GM18502 (cell line): ENCODE results near the gene SLC43A1.

Experiments
- ATAC-seq: cut with Tn5 transposase; IDR thresholded peaks from one replicate; pipeline ENCODE4 v1.9.1; 2021; ENCODE audit warnings: mild to moderate bottlenecking; ENCODE audit not compliant: unreplicated experiment, poor library complexity

Gene SLC43A1

GRCh38 chr11:57499983-57500461, 15.5 kb downstream of the SLC43A1 start:
- ATAC-seq, result no peak

DNA sequence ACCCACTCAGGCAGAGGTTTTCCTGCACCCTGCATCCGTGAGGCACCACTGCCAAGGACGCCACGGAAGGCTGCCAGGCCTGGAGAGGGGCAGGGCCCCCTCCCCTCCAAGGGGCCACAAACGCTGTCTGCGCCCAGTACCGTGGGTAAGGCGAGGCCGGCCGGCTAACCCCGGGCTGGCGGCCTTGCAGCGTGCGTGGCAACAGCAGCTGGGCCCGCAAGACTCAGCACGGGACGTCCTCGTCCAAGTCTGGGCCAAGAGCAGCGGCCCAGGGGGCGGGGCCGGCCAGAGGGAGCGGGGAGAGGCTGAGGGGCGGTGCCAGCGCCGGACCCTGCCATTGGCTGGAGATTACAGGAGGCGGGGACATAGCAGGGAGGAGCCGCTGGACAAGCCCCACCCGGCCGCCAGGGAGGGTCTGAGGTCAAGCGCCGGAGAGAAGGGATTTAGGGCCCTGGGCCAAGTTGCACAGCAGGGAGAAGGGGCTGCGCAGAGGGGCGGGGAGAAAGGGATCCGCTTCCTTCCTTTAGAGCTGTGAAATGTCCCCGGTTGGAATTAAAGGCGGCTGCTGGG, 16.0 kb downstream of the SLC43A1 start:
- peak; percentile 99 for ATAC-seq

- ATAC-seq, result no peak
Measured at GRCh38 chr11:57498540-57498939, 17.0 kb downstream of the SLC43A1 start.

DNA sequence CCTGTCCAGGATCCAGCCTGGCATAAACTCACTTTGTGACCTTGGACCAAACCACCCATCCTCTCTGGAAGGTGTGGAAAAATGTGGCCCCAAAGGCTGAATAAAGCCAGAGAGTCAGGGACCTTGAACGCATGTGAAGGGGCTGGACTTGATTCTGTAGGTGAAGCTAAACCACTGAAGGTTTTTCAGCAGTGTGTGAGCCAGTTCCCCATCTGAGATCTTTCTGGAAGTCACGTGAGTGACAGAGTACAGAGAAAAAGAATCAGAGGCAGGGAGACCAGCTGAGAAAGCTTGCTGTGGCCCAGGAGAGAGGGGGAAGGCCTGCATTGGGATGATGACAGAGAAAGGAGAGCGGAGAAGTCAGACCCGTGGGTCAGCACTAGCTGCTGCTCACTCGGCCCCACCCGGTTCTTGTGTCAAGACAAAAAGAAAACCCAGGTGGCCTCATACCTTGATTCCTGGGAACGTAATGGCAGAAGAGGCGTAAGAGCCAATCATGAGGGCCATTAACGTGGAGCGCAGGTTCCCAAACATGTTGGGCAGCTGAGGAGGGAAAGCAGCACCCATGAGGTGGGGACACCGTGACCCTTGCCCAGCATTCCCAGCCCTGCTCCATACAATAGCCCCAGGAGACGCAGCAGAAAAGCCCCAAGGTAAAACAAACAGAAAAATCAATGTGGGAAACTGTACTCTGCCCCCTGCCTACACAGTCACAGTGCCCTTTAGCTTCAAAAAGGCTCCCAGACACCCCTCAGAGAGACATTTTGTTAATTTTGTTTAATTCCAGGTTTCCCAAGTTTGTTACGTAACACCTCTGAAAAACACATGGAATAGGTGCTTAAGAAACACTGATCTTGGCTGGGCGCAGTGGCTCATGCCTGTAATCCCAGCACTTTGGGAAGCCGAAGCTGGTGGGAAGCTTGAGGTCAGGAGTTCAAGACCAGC, 17.9 kb downstream of the SLC43A1 start:
- no peak for ATAC-seq

DNA sequence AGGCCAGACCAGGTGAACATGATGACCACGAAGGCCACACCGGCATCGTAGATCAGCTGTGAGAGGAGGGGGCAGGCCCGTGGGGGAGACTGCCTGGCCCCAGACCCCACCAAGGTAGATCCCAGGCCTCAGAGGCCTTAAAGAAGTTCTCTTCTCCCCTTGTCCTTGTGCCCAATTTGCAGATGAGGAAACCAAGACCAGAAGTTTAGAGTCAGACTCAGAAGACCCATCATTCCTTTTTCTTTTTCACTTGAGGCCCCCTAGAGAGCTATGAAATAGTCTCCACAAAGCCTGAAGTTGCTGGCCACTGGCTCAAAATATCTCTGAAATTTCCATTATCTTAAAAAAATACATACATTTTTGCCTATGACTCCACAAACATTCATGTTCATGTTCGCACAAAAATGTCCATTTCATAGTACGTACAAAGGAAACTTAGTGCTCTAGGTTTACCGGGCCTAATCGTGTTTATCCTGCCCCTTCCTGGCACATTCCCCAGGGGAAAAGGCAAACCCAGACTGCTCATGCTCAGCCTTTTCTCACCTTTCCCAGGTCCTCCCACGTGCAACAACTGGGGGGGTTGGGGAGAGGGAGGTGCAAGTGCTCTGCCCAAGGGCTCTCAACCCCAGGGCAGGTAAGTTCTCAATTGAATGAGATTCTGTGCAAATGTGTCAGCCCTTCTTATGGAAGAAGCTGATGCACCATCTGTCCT, 19.2 kb downstream of the SLC43A1 start:
- ATAC-seq, result no peak

DNA sequence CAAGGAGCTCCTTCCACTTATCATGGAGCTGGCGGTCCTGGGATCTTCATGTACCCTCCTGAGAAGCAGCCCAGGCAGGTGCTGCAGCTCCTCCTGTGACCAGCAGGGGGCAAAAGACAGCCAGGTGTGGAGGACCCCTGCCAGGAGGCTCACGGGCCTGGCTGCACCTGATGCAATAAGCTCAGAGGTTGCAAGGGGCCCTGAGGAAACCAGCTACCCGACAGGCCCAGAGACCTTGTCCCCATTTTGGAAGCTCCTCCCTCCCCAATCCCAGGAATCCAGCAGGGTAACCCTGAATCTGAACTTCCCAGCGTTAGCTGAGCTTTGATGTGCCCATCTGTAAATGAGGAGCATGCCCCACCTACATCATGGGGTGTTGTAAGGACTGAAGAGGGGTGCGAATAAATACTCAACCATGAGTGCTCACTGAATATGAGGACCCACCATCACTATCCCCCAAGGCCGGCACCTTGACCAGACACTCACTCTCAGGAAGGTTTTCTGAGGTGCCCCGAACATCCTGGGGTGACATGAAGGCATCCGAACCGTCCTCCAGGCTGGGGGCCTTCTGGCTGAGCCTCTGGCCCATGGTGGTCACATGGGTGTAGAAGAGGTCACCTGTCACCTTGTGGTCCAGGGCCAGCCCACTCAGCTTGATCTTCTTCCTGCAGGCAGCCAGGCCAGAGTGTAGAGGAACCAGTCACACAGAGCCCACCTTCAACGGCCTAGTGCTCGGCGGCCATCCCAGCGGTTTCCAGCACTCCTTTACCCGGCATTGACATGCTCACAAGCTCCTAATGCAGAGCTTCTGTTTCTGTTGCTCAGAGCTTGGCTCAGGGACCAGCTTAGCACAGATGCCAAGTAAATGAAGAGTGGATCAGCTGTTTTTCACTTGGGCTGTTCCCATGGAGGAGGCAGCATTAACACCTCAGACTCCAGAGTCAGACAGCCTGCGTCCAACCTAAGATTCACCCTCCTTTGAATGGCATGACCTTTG, 21.7 kb downstream of the SLC43A1 start:
- peak; percentile 84 for ATAC-seq

DNA sequence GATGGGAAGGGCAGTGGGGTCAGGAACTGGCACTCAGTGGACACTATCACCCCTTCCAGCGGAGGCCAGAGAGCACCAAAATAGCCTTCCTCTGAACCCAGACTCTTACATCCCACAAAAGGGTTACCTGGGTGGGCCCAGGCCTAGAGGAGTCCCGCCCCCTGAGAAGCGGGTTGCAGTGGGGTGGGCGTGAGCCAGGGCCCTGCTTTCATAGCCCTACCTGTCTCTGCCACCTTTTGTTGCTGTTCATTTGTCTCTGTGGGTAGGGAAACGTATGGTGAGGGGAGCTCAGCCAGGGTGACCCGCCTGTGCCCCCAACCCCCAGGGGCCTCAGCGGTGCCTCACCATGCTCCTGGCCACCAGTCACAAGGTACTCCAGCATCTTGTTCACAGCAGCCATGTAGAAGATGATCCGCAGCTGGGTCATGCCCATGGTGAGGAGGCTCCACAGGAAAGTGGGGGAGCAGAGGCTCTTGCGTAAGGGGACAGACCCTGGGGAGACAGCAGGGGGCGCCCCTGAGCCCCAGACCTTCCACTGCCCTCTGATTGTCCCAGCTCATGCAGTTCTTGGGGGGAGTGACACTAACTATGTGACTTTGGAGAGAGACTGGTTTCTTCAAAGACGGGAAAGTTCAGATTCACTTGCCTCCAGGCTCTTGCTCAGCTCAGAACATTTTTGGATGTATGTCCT, 24.0 kb downstream of the SLC43A1 start:
- ATAC-seq, result peak; percentile 46

- no peak for ATAC-seq
Measured at GRCh38 chr11:57490456-57491248, 24.9 kb downstream of the SLC43A1 start.

DNA sequence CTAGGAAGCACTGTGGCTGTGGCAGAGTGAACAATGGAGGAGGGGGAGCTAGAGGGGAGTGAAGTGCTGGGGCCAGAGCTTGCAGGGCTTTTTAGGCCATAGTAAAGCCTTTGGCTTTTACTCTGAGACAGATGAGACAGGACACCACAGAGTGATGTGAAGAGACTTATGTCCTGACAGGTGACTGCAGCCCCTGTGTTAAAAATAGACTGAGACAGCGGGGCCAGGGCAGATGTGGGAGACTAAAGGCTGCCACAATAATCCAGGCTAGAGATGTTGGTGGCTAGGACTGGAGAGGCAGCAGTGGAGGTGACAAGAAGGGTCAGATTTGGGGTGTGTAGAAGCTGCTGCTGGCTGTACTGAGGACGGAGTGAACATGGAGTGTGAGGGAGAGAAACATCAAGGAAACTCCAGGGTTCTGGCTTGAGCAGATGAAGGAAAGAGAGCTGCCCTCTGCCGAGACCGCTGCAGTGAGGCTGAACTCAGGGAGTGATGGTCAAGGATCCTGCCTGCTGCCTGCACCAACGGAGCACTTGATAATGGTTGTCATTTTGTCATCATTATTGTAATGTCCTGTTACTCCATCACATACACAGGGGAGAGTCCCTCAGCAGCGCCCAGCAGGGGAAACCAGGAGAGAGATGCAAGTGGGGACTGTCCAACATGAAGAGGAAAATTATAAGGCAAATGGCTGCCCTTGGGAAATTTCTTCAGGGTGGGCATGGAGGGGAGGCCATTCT, 27.4 kb downstream of the SLC43A1 start:
- no peak for ATAC-seq

GRCh38 chr11:57487021-57487778, 28.3 kb downstream of the SLC43A1 start:
- ATAC-seq, result no peak

- ATAC-seq, result no peak
Measured at GRCh38 chr11:57485217-57485990, 30.1 kb downstream of the SLC43A1 start.

DNA sequence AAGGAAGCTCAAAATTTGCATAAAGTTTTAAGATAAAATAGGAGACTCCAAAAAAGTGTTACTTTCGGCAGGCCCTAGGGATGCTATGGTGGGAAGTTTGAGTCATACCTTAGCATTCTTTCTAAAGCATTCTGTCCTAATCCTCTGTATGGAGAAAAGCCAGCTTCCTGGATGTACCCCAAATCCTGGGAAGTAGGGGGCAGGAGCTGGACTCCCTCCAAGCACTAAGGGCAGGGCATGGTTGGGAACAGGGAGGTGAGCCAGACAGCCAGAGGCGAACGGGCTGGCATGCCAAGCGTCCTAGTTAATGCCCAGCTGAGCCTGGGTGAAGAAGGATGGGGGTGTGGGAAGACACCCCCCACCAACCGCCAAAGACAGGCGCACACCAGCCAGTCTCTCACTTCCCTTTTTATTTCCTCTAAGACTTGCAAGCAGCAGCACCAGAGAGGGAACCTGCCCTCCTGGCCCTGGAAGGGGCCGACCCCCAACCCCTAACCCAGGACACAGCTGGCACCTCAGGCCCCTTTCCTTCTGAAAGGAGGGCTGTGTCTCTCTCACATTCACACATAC, 31.3 kb downstream of the SLC43A1 start:
- peak; percentile 68 for ATAC-seq

DNA sequence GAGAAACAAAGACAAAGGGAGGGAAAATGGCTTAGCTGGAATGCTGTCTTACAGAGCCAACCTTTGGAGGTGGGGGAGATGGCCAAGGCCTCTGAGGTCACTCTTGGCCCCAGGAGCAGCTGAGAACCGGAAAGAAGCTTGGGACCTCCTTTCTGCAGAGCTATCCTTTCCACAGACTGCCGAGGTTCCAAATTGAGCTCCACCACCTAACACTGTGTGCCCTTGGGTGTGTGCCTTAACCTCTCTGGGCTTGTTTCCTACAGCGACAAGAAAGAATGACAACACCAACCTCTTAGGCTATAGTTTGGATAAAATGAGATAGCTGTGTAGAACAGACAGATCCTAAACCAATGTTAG, 32.0 kb downstream of the SLC43A1 start:
- no peak for ATAC-seq

- peak; percentile 55 for ATAC-seq
Measured at GRCh38 chr11:57482782-57483561, 32.5 kb downstream of the SLC43A1 start.
